CD4-positive, alpha-beta T cell treated with Interleukin-2 at 100 ng/mL for 4 hours (primary cell): ENCODE data around the gene OSBPL3.

ENCODE experiments used
- DNase-seq: peaks from one replicate; pipeline ENCODE4 v3.0.0-alpha.2; 2020; ENCODE audit warnings: low spot score

Gene OSBPL3

DNA sequence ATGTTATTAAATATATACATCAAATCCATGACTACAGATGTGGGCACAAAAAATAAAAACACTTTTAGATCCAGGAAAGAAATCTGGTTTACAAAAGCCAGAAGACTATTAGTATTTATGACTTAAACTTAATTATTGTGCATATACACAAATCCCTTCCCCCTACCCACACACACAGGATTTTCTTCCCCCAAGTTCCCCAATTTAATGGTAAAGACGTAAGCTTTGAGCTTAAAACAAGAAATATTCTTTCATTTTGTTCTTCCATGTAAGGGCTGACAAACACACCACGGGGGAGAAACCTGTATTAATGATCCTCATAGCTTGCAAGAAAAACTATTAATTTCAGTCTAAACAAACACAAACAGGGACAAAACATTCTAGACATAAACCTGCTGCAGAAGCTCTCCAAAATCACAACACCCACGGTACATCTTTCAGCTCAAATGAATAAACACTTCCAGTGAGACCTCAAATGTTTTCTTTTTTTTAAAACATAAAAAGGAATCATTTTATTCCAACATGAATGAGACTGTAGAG, 28.5 kb downstream of the OSBPL3 start:
- DNase-seq: no peak

DNA sequence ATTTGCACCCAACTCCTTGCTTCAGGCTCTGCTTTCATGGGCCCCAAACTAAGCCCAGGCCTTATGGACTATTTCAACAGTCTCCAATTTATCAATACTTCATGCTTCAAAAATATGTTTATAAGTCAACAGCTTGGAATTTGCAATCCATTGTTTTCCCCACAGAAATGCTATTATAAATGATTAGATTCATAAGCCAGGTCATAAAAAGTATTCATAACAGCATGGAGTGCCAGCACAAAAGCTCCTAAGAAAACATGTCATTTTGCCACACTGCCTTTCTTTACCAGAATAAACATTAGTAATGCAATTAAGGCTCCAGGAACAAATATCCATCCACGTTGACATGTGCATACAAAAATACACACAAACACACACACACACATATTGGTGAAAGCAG, 30.1 kb downstream of the OSBPL3 start:
- DNase-seq: no peak

DNA sequence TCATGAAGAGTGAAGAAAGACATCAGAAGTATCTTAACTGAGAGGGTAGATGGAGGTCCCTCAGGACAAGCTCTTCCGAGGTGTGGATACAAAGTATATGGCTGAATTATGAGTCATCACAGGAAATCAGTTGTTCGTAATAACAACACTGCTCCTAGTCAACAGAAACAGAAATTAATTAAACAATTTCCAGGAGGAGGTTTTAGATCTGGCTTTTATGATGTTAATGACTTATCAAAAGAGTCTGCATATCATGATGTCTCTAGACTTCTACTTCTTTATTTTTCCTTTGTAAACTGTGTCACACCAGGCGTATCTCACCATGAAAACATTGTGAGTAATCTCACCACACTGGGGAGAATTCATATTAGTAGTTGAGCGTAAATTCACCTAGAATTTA, 31.2 kb downstream of the OSBPL3 start:
- peak; percentile 36 for DNase-seq

DNA sequence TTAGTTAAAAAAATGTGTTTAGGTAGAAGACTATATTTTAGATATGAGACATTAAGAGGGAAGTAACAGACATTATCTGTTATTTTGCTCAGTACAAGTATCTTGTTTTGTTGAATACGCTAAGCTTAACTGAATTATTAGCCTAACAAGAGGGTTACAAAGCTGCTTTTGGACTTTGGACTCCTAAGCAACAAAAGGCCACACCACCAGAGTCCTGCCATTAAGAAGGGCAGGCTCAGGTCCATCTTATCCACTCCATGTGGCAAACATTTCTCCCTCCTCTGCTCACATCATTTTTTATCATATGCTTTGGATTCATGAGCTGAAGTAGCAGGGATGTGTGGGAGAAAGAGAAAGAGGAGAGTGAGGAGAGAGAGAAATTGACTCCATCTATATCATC, 33.5 kb downstream of the OSBPL3 start:
- DNase-seq: no peak

DNA sequence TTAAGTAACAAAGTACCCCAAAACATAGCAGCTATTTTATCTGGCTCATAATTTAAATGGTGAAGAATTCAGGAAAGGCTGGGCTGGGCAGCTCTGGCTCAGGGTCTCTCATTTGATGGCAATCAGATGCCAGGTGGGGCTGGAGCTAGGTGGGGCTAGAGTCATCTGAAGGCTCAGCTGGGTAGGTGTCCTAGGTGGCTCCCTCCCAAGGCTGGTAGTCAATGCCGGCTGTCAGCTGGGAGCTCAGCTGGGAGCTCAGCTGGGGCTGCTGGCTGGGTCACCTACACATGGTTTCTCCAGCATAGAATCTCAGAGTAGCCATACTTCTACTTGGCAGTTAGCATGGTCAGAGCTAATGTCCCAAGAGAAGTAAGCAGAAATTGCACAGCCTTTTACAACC, 34.1 kb downstream of the OSBPL3 start:
- no peak for DNase-seq

DNA sequence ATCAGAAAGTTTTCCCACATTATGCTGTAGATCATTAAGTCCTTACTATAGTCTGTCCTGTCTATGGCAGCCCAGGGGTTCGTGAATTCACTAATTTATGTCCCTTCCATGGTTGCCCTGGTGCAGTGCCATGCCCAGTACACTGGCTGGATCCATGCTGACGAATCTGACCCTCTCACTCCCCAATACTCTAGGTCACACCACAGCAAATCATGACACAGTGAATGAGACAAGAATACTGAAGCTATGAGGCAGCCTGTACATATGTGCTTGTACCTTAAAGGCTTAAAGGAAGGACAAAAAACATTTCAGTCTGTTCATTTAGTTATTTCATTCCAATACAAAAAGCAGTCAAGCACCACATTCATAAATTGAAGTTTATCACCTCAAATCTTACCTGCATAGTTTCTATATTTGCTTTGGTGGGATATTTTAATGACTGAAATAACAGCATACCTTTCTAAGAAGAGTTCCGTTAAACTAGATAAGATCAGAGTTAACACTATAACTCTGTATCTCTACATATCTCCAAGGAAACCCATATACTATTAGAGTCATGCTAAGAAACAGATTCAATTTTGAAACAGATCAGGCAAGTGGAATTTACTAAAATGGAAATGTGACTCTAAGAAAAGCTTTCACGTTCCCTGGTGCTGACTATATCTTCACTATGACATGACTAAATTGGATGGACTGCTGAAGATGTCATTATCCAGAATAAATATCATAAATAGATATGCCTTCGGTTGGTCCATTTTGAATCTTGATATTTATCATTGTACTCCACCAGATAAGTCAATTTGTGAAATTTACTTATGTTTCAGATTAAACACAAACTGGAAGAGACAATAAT, 36.7 kb downstream of the OSBPL3 start:
- DNase-seq: no peak

DNA sequence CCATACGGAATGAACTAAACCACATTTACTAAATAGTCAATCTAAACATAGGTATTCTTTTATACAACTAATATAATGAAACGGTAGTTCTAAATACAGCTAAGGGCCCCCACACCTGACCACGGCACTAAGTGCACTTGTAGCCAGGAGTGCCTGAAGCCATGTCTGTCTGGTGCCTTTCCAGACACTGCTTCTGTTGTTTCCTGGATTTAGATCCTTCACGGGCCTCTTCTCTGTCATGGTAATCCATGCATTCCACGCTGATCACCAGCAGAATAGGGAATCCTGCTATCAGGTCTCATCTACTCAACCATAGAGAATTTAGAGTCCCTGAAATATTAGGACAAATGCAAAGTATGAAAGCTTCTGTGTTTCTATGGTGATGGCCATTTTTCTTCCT, 37.8 kb downstream of the OSBPL3 start:
- no peak for DNase-seq

DNA sequence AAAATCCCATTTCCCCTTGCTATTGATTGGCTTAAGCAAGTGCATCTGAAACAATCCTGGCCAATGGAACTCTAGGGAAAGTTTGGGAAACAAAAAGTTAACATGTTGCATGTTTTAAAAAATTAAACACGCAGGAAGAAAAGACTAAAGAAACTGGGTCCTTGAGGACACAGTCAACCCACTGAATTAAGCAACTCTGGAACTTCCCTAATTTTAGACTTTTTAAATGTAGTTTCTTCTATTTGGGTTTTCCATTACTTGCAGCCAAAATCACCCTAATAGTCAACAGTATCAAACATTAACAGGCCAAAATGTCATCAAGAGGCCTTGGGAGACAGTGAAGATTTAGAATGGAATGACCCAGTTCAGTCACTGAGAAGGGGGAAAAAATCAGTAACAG, 40.6 kb downstream of the OSBPL3 start:
- no peak for DNase-seq

DNA sequence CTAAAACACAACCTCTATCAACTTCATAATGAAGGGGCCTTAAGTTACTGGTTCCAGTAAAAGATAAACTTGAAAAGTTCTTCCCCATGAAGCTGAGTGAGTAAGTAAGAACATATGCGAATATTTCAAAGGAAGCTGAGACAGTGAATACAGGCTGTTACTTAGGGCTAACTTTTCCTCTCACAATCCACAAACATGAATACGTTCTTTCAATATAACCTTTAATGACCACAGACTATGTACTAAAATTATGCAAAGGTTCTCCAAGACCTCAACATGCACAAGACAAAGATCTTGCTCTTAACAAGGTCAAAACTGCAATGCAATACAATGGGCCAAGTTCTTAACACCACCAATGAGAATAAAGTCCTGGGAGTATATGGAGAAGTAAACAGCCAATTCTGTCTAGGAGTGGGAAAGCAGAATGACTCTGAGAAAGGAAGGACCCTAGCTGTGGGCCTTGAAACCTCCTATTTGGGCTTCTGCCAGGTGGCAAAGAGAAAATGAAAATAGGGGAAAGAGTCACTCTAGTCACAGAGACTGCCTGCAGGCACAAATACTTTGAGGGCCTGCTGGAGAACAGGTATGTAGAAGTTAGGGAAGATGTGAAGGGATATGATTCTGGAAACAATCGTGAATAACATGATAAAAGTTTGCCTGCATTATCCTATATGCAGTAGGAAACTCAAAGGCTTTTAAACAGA, 43.7 kb downstream of the OSBPL3 start:
- no peak for DNase-seq

DNA sequence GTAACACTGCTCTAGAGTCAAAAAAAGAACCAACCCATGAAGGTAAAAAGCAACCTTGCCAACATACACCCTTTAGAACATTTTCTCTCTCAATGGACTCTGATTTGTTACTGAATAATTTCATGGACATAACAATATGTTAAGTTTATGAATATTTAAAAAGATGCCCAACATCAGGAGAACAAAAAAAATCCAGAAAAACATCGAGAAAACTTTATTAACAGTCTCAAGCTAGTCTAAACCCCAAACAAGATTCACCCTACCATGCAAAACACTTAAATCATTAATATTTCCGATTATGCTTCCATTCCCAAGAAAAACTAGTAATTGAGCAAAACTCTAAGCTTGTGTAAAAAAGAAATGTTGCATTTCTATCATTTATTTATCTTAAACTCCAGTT, 46.7 kb downstream of the OSBPL3 start:
- no peak for DNase-seq

DNA sequence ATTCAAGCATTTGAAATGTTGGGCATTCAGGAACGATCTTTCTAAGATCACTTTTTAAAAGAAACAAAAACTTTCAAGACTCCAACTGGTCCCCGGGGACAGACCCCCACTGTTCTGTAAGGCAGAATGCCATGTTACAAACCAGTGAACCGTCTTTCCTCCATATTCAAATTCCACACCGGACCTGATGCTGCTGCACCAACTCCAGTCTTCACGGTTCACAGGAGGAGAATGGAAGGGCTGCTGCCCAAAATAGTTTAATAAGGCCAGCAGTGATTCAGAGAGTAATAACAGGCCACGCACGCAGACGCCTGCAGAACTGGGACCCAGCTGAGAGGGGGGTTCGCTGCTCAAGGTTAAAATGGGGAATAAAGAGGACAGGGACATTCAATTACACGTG, 47.2 kb downstream of the OSBPL3 start:
- DNase-seq: no peak

DNA sequence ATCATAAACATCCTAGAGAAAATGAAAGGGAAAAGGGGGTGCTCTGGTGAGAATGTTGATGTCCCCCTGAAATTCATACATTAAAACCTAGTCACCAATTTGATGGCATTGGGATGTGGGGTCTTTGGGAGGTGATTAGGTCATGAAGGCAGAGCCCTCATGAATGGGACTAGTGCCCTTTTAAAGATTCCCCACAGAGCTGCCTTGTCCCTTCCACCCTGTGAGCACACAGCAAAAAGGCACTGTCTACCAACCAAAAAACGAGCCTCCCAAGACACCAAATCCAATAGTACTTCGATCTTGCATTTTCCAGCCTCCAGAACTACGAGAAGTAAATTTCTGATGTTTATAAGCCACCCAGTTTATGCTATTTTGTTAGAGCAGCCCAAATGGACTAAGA, 47.6 kb downstream of the OSBPL3 start:
- no peak for DNase-seq

DNA sequence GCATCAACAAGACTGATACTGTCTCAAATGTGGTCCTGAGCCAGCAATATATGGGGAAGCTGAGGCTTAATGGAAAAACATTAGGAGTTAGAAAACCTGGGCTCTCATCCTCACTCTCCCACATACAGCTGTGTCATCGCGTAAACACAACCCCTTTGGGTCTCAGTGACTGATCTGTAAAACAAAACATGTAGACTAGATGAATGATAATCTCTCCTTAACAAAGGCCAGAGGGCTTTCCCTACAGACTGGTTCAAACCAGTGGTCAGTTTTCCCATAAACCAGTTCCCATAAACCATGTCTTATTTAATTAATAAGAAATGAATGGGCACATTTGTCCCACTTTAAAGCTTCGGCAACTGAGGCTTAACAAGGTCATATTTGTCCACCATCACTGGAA, 48.1 kb downstream of the OSBPL3 start:
- no peak for DNase-seq

DNA sequence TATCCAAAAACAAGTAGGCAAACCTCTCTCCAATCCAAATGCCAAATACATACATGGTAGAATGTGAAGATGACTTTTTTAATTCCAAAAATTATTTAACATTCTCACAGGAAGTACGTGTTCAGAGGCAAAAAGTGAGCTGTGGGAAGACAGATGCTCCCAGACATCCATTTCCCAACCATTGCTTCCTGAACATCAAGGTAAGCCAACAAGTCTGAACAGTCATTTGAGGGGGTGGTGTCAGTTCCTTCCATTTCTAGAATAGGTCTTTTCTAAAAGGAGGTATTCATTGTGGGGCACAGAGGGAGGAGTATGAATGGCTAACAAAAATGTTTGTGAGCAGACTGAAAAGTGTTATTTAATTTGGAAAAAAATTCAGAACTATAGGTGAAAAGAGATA, 49.1 kb downstream of the OSBPL3 start:
- DNase-seq: no peak

DNA sequence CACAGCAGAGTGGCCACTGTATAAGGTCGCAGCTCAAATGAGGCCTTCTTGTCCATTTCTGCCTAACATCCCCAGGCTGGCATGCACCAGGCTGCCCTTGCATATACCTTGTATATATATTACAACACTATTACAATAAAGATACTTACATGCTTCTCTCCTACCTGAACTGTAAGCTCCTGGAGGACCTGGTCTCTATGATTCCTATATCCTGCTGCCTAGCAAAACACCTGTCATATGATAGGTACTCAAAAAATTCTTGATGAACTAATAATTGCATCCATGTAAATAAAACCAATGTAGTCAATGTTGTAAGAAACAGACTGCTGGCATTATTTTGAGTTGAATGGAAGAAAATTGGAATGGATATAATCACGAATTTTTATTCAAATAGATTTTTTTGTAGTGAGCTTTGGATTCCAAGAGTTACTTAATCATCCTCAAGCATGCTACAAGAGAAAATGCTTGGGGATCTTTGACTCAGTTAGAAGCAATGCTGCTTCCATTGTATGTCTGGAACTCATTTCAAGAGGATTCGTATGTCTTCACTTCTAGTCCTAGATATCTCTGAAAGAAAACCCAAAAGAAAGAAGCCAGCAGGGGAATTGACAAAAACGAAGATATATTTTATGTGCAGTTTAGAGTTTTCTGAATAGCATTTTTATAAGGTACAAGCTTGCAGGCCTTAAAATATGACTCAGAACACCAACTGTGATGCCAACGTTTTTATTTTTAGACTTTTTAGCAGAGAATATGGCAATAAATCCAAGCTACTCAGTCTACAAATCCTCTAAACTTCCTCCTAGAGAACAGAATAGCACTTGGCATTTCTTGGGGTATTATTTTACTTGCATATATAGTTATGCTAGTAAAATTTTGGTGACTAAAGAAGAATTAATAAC, 53.1 kb downstream of the OSBPL3 start:
- no peak for DNase-seq

DNA sequence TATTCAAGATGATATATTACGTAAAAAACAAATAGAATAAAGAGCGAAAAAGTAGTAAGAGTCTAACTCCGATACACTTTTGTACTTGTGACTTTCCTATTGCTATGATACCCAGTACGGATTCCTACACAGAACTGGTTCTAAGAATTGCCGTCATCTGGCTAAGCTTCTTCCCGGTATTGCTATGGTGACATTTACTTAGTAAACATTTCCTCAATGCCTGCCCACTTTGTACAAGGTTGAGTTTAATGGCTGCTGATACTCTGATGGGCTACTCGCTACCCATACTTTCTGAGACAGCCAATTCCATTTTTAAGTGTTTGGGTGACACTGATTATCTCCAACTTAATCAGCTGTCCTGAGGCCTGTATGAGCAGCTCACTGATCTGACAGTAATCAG, 55.6 kb downstream of the OSBPL3 start:
- peak; percentile 72 for DNase-seq

DNA sequence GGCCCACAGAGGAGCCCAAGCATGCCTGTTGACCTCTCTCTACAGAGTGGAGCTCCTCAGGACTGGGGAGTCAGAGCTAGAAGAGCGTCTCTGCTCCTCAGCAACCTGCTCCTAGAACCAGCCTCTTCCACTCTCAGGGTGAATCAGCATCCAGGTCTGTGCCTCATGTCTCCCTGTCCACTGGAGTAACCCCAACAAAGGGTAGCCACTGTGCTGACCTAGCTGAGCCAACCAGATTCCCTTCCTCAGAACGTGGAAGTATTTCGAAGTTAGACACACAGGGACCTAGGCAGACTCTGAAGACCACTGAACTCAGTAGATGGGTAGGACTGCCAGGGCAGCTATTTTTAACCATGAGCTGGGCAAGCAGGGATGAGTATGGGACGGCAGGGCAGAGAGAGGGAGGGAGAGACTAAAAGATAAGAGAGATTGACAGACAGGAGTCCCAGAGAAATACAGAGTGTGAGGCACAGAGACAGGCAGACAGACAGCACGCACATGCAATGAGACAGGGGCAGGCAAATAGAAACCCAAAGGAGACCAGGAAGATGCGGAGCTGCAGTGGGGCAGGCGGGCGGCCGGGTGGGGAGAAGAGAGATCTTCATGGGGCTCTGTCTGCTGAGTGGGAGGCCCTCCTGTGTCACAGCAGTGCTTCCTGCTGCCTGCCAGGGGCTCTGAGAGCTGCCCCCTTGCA, 56.7 kb downstream of the OSBPL3 start:
- DNase-seq: no peak

DNA sequence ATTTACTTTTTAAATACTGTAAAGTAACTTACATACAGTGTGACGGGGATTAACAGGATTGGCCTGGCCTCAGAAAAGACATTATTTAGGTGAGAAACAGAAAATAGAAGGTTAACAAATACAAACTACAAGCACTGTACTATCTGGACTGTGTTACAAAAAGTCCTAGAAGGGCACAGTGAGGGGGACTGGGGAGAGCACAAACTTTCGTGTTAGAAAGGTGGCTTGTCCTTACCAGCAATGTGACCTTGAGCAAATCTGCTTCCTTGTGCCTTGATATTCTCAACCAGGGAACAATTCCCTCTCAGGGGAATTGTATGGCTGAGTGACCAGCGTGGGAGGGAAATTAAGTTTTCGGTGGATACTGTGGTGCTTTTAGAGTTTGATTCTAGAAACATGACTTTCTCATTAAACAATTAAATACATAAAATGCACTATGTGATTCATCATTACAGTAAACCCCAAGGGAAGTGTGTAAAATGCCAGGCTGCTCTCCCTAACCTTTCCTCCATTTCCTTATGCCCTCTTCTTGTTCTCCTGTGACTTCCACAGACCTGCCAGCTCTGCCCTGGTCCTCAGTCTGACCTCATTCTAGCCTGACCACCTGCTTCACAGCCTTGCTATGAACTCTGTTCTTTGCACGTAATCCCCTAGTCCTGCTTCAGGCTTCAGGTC, 57.7 kb downstream of the OSBPL3 start:
- DNase-seq: no peak

DNA sequence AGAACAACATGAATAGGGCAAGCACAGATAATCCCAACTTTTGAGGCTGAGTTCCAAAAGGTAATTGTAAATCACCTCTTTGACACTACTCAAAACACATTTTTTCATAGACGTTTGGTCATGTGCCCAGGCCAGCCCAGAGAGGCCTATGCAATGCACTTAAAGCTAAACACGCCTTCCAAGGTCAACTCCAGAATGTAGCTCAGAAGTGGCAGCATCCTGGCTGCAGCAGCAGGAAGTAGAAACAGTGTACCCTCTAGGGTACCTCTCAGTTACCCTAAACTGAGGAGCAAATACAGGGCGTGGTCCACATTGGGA, 58.7 kb downstream of the OSBPL3 start:
- no peak for DNase-seq

DNA sequence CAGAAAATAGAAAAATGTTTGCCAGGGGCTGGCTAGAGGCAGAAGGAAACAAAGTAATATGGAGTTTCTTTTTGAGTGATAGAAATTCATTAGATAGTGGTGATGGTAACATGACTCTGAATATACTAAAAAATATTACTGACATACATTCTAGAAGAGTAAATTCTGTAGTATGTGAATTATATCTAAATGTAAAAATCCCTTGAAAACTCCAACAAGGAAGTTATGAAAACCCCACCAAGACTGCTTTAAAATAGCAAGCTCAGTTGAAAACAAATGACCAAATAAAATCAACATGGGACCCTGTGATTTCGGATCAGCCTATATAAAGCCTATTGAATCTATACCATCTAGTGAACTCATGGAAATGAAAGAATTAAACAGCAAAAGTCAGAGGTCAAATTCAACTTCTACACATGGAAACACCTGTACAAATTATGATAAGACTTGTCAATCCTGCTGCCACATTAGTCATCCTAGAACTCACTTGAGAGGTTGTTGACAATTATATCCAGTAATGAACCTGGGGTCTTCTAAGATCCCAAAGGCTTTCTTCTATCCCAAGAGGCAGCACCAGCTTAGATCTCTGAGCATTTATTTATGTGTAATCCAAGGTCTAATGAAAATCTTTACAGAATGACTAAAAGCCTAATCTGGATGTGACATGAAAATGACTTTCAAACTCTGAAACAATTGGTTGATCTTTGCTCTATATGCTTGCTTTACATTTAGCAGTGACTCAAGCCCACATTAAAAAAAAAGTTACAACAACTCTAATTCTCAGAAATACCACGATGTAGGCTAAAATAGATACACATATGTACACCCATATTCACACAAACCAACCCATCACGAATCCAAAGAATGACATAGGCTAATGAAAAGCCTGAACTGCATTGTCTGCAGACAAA, 59.3 kb downstream of the OSBPL3 start:
- peak; percentile 50 for DNase-seq
